OCI-LY1 (cell line): Measurements from ENCODE around the gene SLC33A1.

ENCODE experiments used
- CTCF ChIP-seq: fragments of 200-600 bp; sonication (generic), shearing (Covaris generic); IDR thresholded peaks from 2 replicates; pipeline ENCODE4 v1.5.1; 2017; ENCODE audit warnings: mild to moderate bottlenecking, antibody characterized with exemption, low read length, moderate library complexity, mixed read lengths
- EZH2 ChIP-seq: fragments of 200-600 bp; sonication (generic), shearing (Covaris generic); IDR thresholded peaks from 2 replicates; pipeline ENCODE4 v1.8.0; 2017; ENCODE audit warnings: borderline replicate concordance, mixed run types, mild to moderate bottlenecking, antibody characterized with exemption, low read length, moderate library complexity, mixed read lengths

DNA sequence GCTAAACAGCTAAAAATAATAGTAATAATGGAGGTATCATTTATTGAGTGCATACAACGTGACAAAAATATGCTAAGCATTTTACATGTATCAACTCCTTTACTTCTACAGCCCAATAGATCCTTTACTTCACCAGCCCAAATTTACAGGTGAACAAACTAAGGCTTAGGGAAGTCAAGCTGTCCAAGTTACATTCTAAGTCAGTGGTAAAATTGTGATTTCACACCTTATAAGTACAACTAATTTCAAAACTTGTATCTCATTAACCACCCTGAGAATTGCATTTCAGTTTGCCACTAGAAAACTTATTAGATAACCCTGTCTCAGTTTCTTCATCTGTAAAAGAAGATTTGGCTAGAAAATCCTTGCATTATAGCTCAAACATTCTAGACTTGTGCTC, 10.7 kb downstream of the SLC33A1 start:
- TF ChIP-seq CTCF = no peak
- no peak for TF ChIP-seq EZH2
